Endothelial cell of umbilical vein (primary cell): Measurements from ENCODE around the gene SCYGR6. TPM values are rescaled to one million over a fixed set of nuclear protein-coding genes. Genes with fewer than 3 reads are reported as not detected.

Experiments
- BruUV-seq: library from RNA; stranded (reverse); fragments of 400-500 nt; replicated peaks from 2 replicates; lab custom pipeline; 2021; lab: Mats Ljungman, UMichigan
- CTCF ChIA-PET: fragments of 300-600, 350-600 bp; sonication (Branson Sonifier 250); formaldehyde crosslinking; loops from one replicate; lab custom pipeline; 2021; ENCODE audit warnings: antibody characterized with exemption, inconsistent platforms; lab: Charles Lee
- POLR2A ChIA-PET: fragments of 300-600, 350-600 bp; sonication (Branson Sonifier 250); formaldehyde crosslinking; loops from one replicate; lab custom pipeline; 2021; ENCODE audit warnings: antibody characterized with exemption, inconsistent platforms; lab: Charles Lee
- DNase-seq: peaks from one replicate; pipeline ENCODE4 v3.0.0-alpha.2; 2011; ENCODE audit warnings: low read depth, low spot score
- FAIRE-seq: peaks from 2 replicates; lab custom pipeline; 2011; peaks lifted over from hg19 to GRCh38; lab: Jason Lieb, UNC
- H2AFZ ChIP-seq: 2 replicates; pipeline ENCODE4 v1.6.0; 2012; ENCODE audit warnings: low read depth, low read length, control low read depth, inconsistent platforms
- H3K27ac ChIP-seq: 2 replicates; pipeline ENCODE4 v1.5.1; 2011; ENCODE audit warnings: low read depth, mild to moderate bottlenecking, control low read depth, low read length, moderate library complexity; ENCODE audit not compliant: insufficient read depth
- H3K27me3 ChIP-seq, 2 experiments: 2 replicates each; pipeline versions ENCODE4 v1.6.0 to v1.6.1; 2011; ENCODE audit warnings: low read length in 2 of 2, mixed read lengths in 1 of 2; ENCODE audit not compliant: control insufficient read depth in 2 of 2, insufficient read depth in 2 of 2
- H3K36me3 ChIP-seq, 2 experiments: 2 replicates in 1 of 2; 3 replicates in 1 of 2; pipeline ENCODE4 v1.5.1; 2011; ENCODE audit warnings: low read length in 2 of 2, mild to moderate bottlenecking in 1 of 2, moderate library complexity in 1 of 2; ENCODE audit not compliant: control insufficient read depth in 2 of 2, insufficient read depth in 2 of 2; ENCODE audit errors: extremely low read depth in 1 of 2
- H3K4me1 ChIP-seq: 3 replicates; pipeline ENCODE4 v1.5.1; 2011; ENCODE audit warnings: mild to moderate bottlenecking, low read length; ENCODE audit not compliant: control insufficient read depth, insufficient read depth; ENCODE audit errors: extremely low read depth
- H3K4me2 ChIP-seq: 2 replicates; pipeline ENCODE4 v1.6.1; 2011; ENCODE audit warnings: low read length, control low read depth, mixed read lengths; ENCODE audit not compliant: insufficient read depth
- H3K4me3 ChIP-seq, 3 experiments: fragments of 200-600 bp in 1 of 3; sonication (generic), shearing (Covaris generic) in 1 of 3; replicated peaks in 1 of 3; 2 replicates each; pipeline ENCODE4 v1.5.1; 2011 to 2016; ENCODE audit warnings: control low read depth in 3 of 3, low read length in 3 of 3, mild to moderate bottlenecking in 2 of 3, inconsistent platforms in 1 of 3, low read depth in 1 of 3, moderate library complexity in 1 of 3; ENCODE audit not compliant: insufficient read depth in 1 of 3
- H3K79me2 ChIP-seq: 2 replicates; pipeline ENCODE4 v1.6.0; 2012; ENCODE audit warnings: low read length, inconsistent platforms; ENCODE audit not compliant: control insufficient read depth, insufficient read depth
- H3K9ac ChIP-seq: replicated peaks from 2 replicates; pipeline ENCODE3; 2011; ENCODE audit warnings: low read length, control low read depth; ENCODE audit not compliant: insufficient read depth; ENCODE audit errors: extremely low read depth
- H3K9me1 ChIP-seq: replicated peaks from 3 replicates; pipeline ENCODE4 v1.6.0; 2011; ENCODE audit warnings: mild to moderate bottlenecking, low read length; ENCODE audit not compliant: control insufficient read depth, insufficient read depth; ENCODE audit errors: extremely low read depth
- H3K9me3 ChIP-seq: replicated peaks from 2 replicates; pipeline ENCODE4 v1.5.1; 2012; ENCODE audit warnings: low read length, inconsistent platforms; ENCODE audit not compliant: control insufficient read depth, insufficient read depth
- H4K20me1 ChIP-seq: replicated peaks from 2 replicates; pipeline ENCODE3; 2011; ENCODE audit warnings: mild to moderate bottlenecking, low read length; ENCODE audit not compliant: control insufficient read depth, insufficient read depth; ENCODE audit errors: extremely low read depth
- CTCF ChIP-seq, 2 donors: IDR thresholded peaks; 1 replicate in 1 of 2; 2 replicates in 1 of 2; pipeline ENCODE4 v1.5.1; 2011; ENCODE audit warnings: low read length in 2 of 2, mild to moderate bottlenecking in 2 of 2, moderate library complexity in 2 of 2, control low read depth in 1 of 2, inconsistent platforms in 1 of 2, low read depth in 1 of 2; ENCODE audit not compliant: insufficient read depth in 1 of 2; ENCODE audit errors: extremely low read depth in 1 of 2
- EZH2 ChIP-seq: IDR thresholded peaks from 2 replicates; pipeline ENCODE4 v1.6.1; 2012; ENCODE audit warnings: borderline replicate concordance, low read depth, mild to moderate bottlenecking, moderate library complexity, low read length, inconsistent platforms; ENCODE audit not compliant: severe bottlenecking
- FOS ChIP-seq: IDR thresholded peaks from 2 replicates; pipeline ENCODE4 v1.6.1; 2011; ENCODE audit warnings: mild to moderate bottlenecking, low read length, moderate library complexity, borderline replicate concordance; ENCODE audit not compliant: insufficient read depth
- GATA2 ChIP-seq: IDR thresholded peaks from 2 replicates; pipeline ENCODE4 v1.7.0; 2011; ENCODE audit warnings: low read depth, mild to moderate bottlenecking, moderate library complexity, mixed read lengths, low read length; ENCODE audit not compliant: insufficient read length, insufficient read depth
- JUN ChIP-seq: IDR thresholded peaks from 2 replicates; pipeline ENCODE4 v1.6.1; 2011; ENCODE audit warnings: borderline replicate concordance, low read depth; ENCODE audit not compliant: insufficient read length, insufficient read depth
- MAX ChIP-seq: IDR thresholded peaks from 2 replicates; pipeline ENCODE4 v1.6.1; 2011; ENCODE audit not compliant: insufficient read depth, insufficient read length
- MYC ChIP-seq: IDR thresholded peaks from one replicate; pipeline ENCODE4 v1.6.1; 2011; ENCODE audit warnings: mild to moderate bottlenecking, low read depth, low read length
- POLR2A ChIP-seq: IDR thresholded peaks from 2 replicates; pipeline ENCODE4 v1.6.1; 2012; ENCODE audit warnings: low read depth, mild to moderate bottlenecking, control low read depth, low read length
- POLR2AphosphoS5 ChIP-seq: IDR thresholded peaks from 2 replicates; pipeline ENCODE4 v1.6.1; 2012; ENCODE audit warnings: low read depth, mild to moderate bottlenecking, control low read depth, low read length, moderate library complexity; ENCODE audit not compliant: insufficient read depth
- dilution Hi-C: fragments of 300-500 bp; cut with MboI; formaldehyde crosslinking; loops from one replicate; pipeline ENCODE4 v1.15.0; 2019; ENCODE audit warnings: low sequenced_read_pairs; ENCODE audit not compliant: extremely low pct_ligation_motif_present
- intact Hi-C: fragments of 100-400 bp; cut with micrococcal nuclease; formaldehyde crosslinking; loops from one replicate; pipeline ENCODE4 v1.10.0; 2022
- polyA plus RNA-seq, 4 experiments: library from polyadenylated mRNA; depleted of rRNA in 3 of 4; stranded (reverse) in 3 of 4; unstranded in 1 of 4; fragments of >200 nt; gene quantifications; 2 replicates each; pipeline versions ENCODE4 v1.2.1 to v1.2.3, GENCODE V29; 2011 to 2012; ENCODE audit warnings: missing spikeins in 1 of 4
- total RNA-seq: library from RNA; stranded (reverse); gene quantifications from 2 replicates; pipeline ENCODE4 v1.2.3, GENCODE V29; 2021

Gene SCYGR6
- total and polyA plus RNA-seq, 2 donors (not counting 3 experiments of a cell fraction or from before 2014, with no cell fraction given), result not detected

DNA sequence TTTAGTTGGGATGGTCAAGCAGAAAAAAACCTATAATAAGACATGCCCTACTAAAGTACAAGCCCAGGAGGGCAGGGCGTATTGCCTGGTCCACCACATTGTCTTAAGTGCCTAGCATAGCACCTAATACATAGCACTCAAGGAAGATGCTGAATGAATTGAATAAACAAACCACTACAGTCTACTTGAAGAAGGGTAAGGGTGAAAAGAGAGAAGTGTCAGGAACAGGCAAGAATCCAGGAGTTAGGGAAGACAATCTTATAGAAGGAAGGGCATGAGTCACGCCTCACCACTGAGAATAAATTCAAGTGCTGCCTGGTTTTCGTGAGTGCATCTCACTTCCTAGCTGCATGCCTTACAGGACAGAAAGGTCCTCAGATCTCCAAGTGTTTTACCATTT is 20.6 kb downstream of the SCYGR6 start:
- Histone ChIP-seq H3K27me3 (no peaks in the 10 kb centered on the region), H3K9ac (no peak overlapping the region), H3K79me2 (no peaks in the 10 kb centered on the region), H3K9me1 (no peaks in the 10 kb centered on the region), H3K36me3 (no peaks in the 10 kb centered on the region), H3K9me3 (no peaks in the 10 kb centered on the region), H3K4me3 (no peak overlapping the region), H2AFZ (no peak overlapping the region), H3K4me2 (no peak overlapping the region), H3K4me1 (no peaks in the 10 kb centered on the region), H3K27ac (no peak overlapping the region), H4K20me1 (no peaks in the 10 kb centered on the region)
- POLR2A ChIA-PET, result no interaction called here
- TF ChIP-seq CTCF (IDR thresholded peaks at IDR 0.05; ENCODE audit: extremely low read depth in 1 of 2, insufficient read depth in 1 of 2, low read depth in 1 of 2, low read length in 2 of 2), result no peak
- no TSS peak for BruUV-seq
- intact Hi-C loops, result no loop called here
- FAIRE-seq, result no peak
- CTCF ChIA-PET, result no interaction called here
- dilution Hi-C loops, result no loop called here
- DNase-seq, result no peak

DNA sequence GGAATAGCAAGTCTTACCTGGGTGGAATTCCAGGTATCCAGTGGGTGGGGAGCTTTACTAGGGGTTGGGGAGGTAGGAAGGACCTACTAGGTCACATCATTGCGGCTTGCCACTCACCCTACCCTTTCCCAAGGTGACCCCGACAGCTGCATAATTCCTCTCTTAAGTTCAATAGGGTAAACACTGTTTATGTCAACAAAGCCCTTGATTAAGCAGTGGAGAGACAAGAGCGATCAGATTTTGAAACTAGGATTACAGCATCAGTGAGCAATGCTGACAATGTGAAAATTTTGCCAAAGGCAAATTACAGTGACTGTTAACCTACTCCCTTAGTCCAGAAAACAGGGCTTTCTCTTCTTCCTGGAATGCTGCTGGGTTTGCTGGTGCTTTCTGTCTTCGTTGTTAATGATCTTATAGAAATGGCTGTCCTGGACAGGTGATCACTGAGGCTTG is 21.3 kb downstream of the SCYGR6 start:
- TF ChIP-seq JUN (no peak), EZH2 (no peak), CTCF (IDR thresholded peaks at IDR 0.05; ENCODE audit: extremely low read depth in 1 of 2, insufficient read depth in 1 of 2, low read depth in 1 of 2, low read length in 2 of 2) (no peak), MAX (no peak), POLR2A (no peak), MYC (no peak), GATA2 (no peak), POLR2AphosphoS5 (no peak), FOS (no peak)
- Histone ChIP-seq H3K9me3 (no peaks in the 10 kb centered on the region), H3K9me1 (no peaks in the 10 kb centered on the region), H3K27ac (no peak overlapping the region), H3K36me3 (no peaks in the 10 kb centered on the region), H3K9ac (no peak overlapping the region), H4K20me1 (no peaks in the 10 kb centered on the region), H3K4me1 (no peaks in the 10 kb centered on the region), H2AFZ (no peak overlapping the region), H3K27me3 (no peaks in the 10 kb centered on the region), H3K4me3 (no peak overlapping the region), H3K4me2 (no peak overlapping the region), H3K79me2 (no peaks in the 10 kb centered on the region)
- CTCF ChIA-PET, result no interaction called here
- intact Hi-C loops (no loop called here), dilution Hi-C loops (no loop called here)
- POLR2A ChIA-PET, result no interaction called here
- FAIRE-seq (no peak), DNase-seq (no peak)
- BruUV-seq, result no TSS peak
